GM23338 (cell line): ENCODE results near the gene CD8A. TPM values are rescaled to one million over a fixed set of nuclear protein-coding genes. Genes with fewer than 3 reads are reported as not detected.

Source experiments
- ATAC-seq: fragments of 200-7000 bp; cut with Tn5 transposase; 3 replicates; pipeline ENCODE4 v1.9.1; 2020
- DNase-seq: peaks from one replicate; pipeline ENCODE4 v3.0.0-alpha.2; 2015; ENCODE audit warnings: low spot score
- H2AFZ ChIP-seq: fragments of 200-600 bp; sonication (generic); 2 replicates; pipeline ENCODE4 v1.8.0; 2016; ENCODE audit warnings: antibody characterized with exemption, mild to moderate bottlenecking, moderate library complexity
- H3F3A ChIP-seq: fragments of 200-600 bp; sonication (generic); replicated peaks from 2 replicates; pipeline ENCODE4 v1.8.0; 2017; ENCODE audit warnings: antibody characterized with exemption, mixed run types, low read depth
- H3K27ac ChIP-seq: fragments of 200-600 bp; sonication (generic); 2 replicates; pipeline ENCODE4 v1.6.1; 2016; ENCODE audit warnings: low read depth
- H3K27me3 ChIP-seq: fragments of 200-600 bp; sonication (generic); 2 replicates; pipeline ENCODE4 v1.8.0; 2016; ENCODE audit warnings: mild to moderate bottlenecking, mixed run types, moderate library complexity; ENCODE audit not compliant: insufficient read depth
- H3K36me3 ChIP-seq: fragments of 200-600 bp; sonication (generic); 2 replicates; pipeline ENCODE4 v1.8.0; 2016; ENCODE audit warnings: mild to moderate bottlenecking; ENCODE audit not compliant: insufficient read depth
- H3K4me1 ChIP-seq: fragments of 200-600 bp; sonication (generic); 2 replicates; pipeline ENCODE4 v1.8.0; 2016; ENCODE audit warnings: mild to moderate bottlenecking, moderate library complexity; ENCODE audit not compliant: insufficient read depth
- H3K4me2 ChIP-seq: fragments of 200-600 bp; sonication (generic); 2 replicates; pipeline ENCODE4 v1.7.1; 2017; ENCODE audit warnings: mixed run types
- H3K4me3 ChIP-seq: fragments of 200-600 bp; sonication (generic); 2 replicates; pipeline ENCODE4 v1.6.1; 2016; ENCODE audit warnings: mixed run types
- H3K79me2 ChIP-seq: fragments of 200-600 bp; sonication (generic); replicated peaks from 2 replicates; pipeline ENCODE4 v1.8.0; 2017; ENCODE audit warnings: mild to moderate bottlenecking; ENCODE audit not compliant: insufficient read depth
- H3K9me2 ChIP-seq: fragments of 200-600 bp; sonication (generic); 2 replicates; pipeline ENCODE4 v1.8.0; 2017; ENCODE audit not compliant: insufficient read depth
- H4K20me1 ChIP-seq: fragments of 200-600 bp; sonication (generic); replicated peaks from 2 replicates; pipeline ENCODE4 v1.8.0; 2017; ENCODE audit warnings: mild to moderate bottlenecking; ENCODE audit not compliant: insufficient read depth
- H3K27ac Mint-ChIP-seq: 2 replicates; pipeline ENCODE4 v1.8.0; 2020; ENCODE audit warnings: inconsistent platforms, mild to moderate bottlenecking, moderate library complexity, mixed read lengths
- H3K27me3 Mint-ChIP-seq: 3 replicates; pipeline ENCODE4 v1.8.0; 2022; ENCODE audit warnings: low read depth, mild to moderate bottlenecking, moderate library complexity, mixed read lengths, inconsistent platforms; ENCODE audit not compliant: insufficient read depth, poor library complexity
- H3K36me3 Mint-ChIP-seq: 3 replicates; pipeline ENCODE4 v1.8.0; 2021; ENCODE audit warnings: low read depth, mild to moderate bottlenecking, inconsistent platforms, moderate library complexity, mixed read lengths
- H3K4me1 Mint-ChIP-seq: 3 replicates; pipeline ENCODE4 v1.8.0; 2020; ENCODE audit warnings: mild to moderate bottlenecking, inconsistent platforms, mixed read lengths
- H3K4me3 Mint-ChIP-seq: 3 replicates; pipeline ENCODE4 v1.8.0; 2021; ENCODE audit warnings: moderate library complexity, mild to moderate bottlenecking, inconsistent platforms, mixed read lengths
- H3K9me3 Mint-ChIP-seq: 3 replicates; pipeline ENCODE4 v1.8.0; 2020; ENCODE audit warnings: moderate library complexity, mild to moderate bottlenecking, inconsistent platforms, mixed read lengths
- CREB1 ChIP-seq: fragments of 250-450 bp; sonication (Bioruptor Pico); IDR thresholded peaks from 2 replicates; pipeline ENCODE4 v1.5.0; 2020; ENCODE audit warnings: low read depth, mild to moderate bottlenecking, moderate library complexity
- CTCF ChIP-seq, 2 experiments: fragments of 200-600 bp in 1 of 2; sonication (generic) in 1 of 2; conservative IDR thresholded peaks; 2 replicates each; pipeline versions ENCODE4 v1.5.1 to v1.6.1; 2016 to 2017; ENCODE audit warnings: antibody characterized with exemption in 2 of 2, low read depth in 2 of 2, mild to moderate bottlenecking in 2 of 2, moderate library complexity in 1 of 2
- EZH2 ChIP-seq: fragments of 200-600 bp; sonication (generic); IDR thresholded peaks from one replicate; pipeline ENCODE4 v1.8.0; 2017; ENCODE audit warnings: antibody characterized with exemption, mild to moderate bottlenecking, low read depth; ENCODE audit not compliant: unreplicated experiment
- JUNB ChIP-seq: IDR thresholded peaks from one replicate; pipeline ENCODE4 v1.6.1; 2016; ENCODE audit warnings: antibody characterized with exemption; ENCODE audit not compliant: unreplicated experiment
- NANOG ChIP-seq: IDR thresholded peaks from 2 replicates; pipeline ENCODE4 v1.6.1; 2016; ENCODE audit warnings: antibody characterized with exemption, borderline replicate concordance
- POLR2AphosphoS5 ChIP-seq: IDR thresholded peaks from 2 replicates; pipeline ENCODE4 v1.6.1; 2016; ENCODE audit warnings: antibody characterized with exemption, low read depth
- STAT1 ChIP-seq: IDR thresholded peaks from one replicate; pipeline ENCODE4 v1.6.1; 2016; ENCODE audit warnings: antibody characterized with exemption; ENCODE audit not compliant: unreplicated experiment
- ZNF114 ChIP-seq: fragments of 250-450 bp; sonication (Bioruptor Pico); IDR thresholded peaks from 2 replicates; pipeline ENCODE4 v1.5.0; 2020; ENCODE audit warnings: mild to moderate bottlenecking, moderate library complexity
- polyA plus RNA-seq: library from polyadenylated mRNA; unstranded; fragments of >200 nt; fragmentation: Nextera tagmentation; extraction: Ambion mirVana; gene quantifications from 2 replicates; pipeline ENCODE4 v1.2.1, GENCODE V29; 2016
- total RNA-seq: library from RNA; depleted of rRNA; stranded (reverse); fragments of >200 nt; shearing (Covaris generic); gene quantifications from 2 replicates; pipeline ENCODE4 v1.2.3, GENCODE V29; 2014
- TF ChIP-seq, protein P1 (sequence below): fragments of 250-450 bp; sonication (Bioruptor Pico); IDR thresholded peaks from 2 replicates; pipeline ENCODE4 v1.5.0; 2020; ENCODE audit warnings: mild to moderate bottlenecking, moderate library complexity

The CD8A gene
- total and polyA plus RNA-seq, 2 experiments from 2014 or later, result 0.19 to 0.24 TPM

GRCh38 chr2:86785456-86785855 lies 5.3 kb downstream of the CD8A start (continued):
- TF ChIP-seq, protein P1, sequence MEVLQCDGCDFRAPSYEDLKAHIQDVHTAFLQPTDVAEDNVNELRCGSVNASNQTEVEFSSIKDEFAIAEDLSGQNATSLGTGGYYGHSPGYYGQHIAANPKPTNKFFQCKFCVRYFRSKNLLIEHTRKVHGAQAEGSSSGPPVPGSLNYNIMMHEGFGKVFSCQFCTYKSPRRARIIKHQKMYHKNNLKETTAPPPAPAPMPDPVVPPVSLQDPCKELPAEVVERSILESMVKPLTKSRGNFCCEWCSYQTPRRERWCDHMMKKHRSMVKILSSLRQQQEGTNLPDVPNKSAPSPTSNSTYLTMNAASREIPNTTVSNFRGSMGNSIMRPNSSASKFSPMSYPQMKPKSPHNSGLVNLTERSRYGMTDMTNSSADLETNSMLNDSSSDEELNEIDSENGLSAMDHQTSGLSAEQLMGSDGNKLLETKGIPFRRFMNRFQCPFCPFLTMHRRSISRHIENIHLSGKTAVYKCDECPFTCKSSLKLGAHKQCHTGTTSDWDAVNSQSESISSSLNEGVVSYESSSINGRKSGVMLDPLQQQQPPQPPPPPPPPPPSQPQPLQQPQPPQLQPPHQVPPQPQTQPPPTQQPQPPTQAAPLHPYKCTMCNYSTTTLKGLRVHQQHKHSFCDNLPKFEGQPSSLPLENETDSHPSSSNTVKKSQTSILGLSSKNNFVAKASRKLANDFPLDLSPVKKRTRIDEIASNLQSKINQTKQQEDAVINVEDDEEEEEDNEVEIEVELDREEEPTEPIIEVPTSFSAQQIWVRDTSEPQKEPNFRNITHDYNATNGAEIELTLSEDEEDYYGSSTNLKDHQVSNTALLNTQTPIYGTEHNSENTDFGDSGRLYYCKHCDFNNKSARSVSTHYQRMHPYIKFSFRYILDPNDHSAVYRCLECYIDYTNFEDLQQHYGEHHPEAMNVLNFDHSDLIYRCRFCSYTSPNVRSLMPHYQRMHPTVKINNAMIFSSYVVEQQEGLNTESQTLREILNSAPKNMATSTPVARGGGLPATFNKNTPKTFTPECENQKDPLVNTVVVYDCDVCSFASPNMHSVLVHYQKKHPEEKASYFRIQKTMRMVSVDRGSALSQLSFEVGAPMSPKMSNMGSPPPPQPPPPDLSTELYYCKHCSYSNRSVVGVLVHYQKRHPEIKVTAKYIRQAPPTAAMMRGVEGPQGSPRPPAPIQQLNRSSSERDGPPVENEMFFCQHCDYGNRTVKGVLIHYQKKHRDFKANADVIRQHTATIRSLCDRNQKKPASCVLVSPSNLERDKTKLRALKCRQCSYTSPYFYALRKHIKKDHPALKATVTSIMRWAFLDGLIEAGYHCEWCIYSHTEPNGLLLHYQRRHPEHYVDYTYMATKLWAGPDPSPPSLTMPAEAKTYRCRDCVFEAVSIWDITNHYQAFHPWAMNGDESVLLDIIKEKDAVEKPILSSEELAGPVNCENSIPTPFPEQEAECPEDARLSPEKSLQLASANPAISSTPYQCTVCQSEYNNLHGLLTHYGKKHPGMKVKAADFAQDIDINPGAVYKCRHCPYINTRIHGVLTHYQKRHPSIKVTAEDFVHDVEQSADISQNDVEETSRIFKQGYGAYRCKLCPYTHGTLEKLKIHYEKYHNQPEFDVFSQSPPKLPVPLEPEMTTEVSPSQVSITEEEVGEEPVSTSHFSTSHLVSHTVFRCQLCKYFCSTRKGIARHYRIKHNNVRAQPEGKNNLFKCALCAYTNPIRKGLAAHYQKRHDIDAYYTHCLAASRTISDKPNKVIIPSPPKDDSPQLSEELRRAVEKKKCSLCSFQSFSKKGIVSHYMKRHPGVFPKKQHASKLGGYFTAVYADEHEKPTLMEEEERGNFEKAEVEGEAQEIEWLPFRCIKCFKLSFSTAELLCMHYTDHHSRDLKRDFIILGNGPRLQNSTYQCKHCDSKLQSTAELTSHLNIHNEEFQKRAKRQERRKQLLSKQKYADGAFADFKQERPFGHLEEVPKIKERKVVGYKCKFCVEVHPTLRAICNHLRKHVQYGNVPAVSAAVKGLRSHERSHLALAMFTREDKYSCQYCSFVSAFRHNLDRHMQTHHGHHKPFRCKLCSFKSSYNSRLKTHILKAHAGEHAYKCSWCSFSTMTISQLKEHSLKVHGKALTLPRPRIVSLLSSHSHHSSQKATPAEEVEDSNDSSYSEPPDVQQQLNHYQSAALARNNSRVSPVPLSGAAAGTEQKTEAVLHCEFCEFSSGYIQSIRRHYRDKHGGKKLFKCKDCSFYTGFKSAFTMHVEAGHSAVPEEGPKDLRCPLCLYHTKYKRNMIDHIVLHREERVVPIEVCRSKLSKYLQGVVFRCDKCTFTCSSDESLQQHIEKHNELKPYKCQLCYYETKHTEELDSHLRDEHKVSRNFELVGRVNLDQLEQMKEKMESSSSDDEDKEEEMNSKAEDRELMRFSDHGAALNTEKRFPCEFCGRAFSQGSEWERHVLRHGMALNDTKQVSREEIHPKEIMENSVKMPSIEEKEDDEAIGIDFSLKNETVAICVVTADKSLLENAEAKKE (CRISPR knock-in tag), result no peak
- TF ChIP-seq CREB1 (no peak), NANOG (no peak), POLR2AphosphoS5 (no peak), JUNB (no peak), EZH2 (no peak)

DNA sequence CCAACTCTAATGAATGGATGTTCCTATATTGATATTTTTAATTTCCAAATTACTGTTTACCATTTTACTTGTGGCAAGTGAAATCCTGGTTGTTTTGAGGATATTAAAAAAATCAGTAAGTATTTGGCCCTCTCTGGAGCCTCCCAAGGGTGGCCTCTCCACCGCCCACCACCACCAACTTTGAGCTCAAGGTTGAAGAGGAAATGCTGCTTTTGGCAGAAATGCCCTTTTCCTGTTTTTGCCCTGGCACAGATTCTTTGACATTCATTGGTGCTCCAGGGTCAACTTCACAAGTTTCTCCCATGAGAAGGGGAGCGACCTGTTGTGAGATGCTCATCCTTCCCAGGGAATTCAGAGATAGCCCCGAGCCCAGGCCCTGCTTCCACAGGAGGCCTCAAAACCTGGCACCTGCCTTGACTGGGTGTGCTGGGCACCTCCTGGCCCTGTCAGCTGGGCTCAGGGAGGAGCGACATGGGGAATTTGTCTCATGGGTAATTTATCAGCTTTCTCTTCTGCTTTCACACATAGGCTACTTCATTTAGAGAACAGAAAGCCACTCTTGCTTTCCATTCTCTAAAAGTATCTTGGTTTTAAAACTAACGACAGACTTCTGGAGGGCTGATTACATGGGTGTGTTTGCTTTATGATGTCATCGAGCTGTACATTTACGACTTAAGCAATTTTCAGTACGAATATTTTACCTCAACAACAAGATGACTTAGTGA lies 6.9 kb downstream of the CD8A start:
- H3K79me2 ChIP-seq, result no peaks in the 10 kb centered on the region
- H3K9me2 ChIP-seq, result no peaks in the 10 kb centered on the region
- H3K36me3 ChIP-seq, result no peaks in the 10 kb centered on the region
- peaks cover 21% of the 10 kb centered on the region for H3K27me3 ChIP-seq
- no peaks in the 10 kb centered on the region for H3K4me1 ChIP-seq
- H3K27ac ChIP-seq, result no peak overlapping the region
- Mint-ChIP-seq H3K27me3 (peaks cover 18% of the 10 kb centered on the region), H3K4me3 (no peak overlapping the region), H3K4me1 (peaks cover 3% of the 10 kb centered on the region; the same call in 2 of the 3 replicates), H3K27ac (no peak overlapping the region), H3K36me3 (no peaks in the 10 kb centered on the region), H3K9me3 (peaks cover 3% of the 10 kb centered on the region; the same call in 1 of the 3 replicates)
- ATAC-seq, result no peak
- TF ChIP-seq STAT1 (no peak), JUNB (no peak), ZNF114 (CRISPR knock-in tag) (no peak), EZH2 (no peak), CTCF (conservative IDR thresholded peaks at IDR 0.05; ENCODE audit: low read depth in 2 of 2) (no peak)
- H2AFZ ChIP-seq, result no peak overlapping the region
- no peaks in the 10 kb centered on the region for H3F3A ChIP-seq
- no peaks in the 10 kb centered on the region for H4K20me1 ChIP-seq
- DNase-seq, result no peak
- no peak overlapping the region for H3K4me3 ChIP-seq
- no peak overlapping the region for H3K4me2 ChIP-seq
